HG03196 (cell line): ENCODE results near the gene TANGO6.
"Not testable (repeated sequence)": the region's sequence is repeated elsewhere in the genome, so short reads cannot be mapped to it uniquely, and the experiment has no call there.

Source experiments
- ATAC-seq: cut with Tn5 transposase; IDR thresholded peaks from one replicate; pipeline ENCODE4 v1.9.1; 2021; ENCODE audit not compliant: unreplicated experiment

The TANGO6 gene

DNA sequence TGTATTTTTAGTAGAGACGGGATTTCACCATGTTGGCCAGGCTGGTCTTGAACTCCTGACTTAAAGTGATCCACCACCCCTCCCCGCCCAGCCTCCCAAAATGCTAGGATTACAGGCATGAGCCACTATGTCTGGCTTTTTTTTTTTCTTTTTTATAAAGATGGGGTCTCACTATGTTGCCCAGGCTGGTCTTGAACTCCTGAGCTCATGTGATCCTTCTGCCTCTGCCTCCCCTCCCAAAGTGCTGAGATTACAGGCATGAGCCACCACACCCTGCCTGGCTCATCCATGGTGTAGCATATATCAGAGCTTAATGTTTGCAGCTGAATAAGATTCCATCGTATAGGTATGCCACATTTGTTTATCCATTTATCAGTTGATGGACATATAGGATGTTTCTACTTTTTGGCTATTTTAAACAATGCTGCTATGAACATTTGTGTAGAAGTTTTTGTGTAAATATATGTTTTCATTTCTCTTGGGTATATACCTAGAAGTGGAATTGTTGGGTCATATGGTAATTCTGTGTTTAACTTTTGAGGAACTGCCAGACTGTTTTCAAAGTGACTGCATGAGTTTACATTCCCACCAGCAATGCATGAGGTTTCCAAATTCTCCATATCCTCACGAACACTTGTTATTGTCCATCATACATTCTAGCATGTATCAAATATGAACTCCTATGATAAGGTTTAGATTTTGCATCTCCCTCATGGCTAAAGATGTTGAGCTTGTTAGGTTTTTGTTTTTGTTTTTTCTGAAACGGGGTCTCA is 206.5 kb downstream of the TANGO6 start:
- ATAC-seq = no peak

DNA sequence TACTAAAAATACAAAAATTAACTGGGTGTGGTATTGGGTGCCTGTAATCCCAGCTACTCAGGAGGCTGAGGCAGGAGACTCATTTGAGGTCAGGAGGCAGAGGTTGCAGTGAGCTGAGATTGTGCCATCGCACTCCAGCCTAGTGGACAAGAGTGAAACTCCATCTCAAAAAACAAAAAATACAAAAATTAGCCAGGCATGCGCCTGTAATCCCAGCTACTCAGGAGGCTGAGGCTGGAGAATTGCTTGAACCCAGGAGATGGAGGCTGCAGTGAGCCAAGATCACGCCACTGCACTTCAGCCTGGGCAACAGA is 208.1 kb downstream of the TANGO6 start:
- not testable (repeated sequence) for ATAC-seq

DNA sequence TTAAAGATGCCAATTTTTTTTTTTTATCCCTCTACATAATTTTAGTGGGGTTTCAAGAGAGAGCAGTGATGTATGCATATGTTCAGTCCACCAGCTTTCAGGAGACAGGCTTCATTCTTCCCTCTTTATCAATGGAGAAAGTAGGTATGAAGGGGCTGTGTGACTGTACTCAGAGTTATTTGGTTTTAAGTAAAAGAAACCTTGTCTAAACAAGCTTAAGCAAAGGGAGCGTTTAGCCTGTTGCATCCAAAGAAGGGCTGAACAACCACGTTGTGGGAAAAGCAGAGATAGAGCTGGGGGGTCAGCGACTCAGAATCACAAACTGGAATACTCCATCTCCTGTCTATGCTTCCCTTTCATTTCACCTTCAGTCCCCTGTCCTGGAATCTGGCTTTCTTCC is 211.7 kb downstream of the TANGO6 start:
- no peak for ATAC-seq

- ATAC-seq = no peak
Observed at GRCh38 chr16:69055980-69056379, 212.6 kb downstream of the TANGO6 start.

DNA sequence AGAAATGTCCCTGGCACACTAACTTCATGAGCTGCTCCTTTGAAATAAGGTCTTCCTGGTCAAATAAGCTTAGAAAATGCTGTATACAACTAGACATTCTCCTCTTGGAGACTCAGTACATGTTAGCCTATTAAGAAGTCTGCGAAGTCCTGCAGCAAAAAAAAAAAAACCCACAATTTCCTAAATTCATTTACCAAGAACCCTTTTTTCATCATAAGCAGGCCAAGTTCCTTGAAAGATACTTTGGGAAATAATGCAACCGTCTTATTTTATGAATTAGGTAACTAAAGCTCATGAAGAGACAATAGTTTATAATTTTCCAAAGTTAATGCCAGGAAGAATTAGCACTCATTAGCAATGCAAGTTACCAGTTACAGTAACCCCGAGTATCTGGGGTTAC is 213.1 kb downstream of the TANGO6 start:
- ATAC-seq = no peak

DNA sequence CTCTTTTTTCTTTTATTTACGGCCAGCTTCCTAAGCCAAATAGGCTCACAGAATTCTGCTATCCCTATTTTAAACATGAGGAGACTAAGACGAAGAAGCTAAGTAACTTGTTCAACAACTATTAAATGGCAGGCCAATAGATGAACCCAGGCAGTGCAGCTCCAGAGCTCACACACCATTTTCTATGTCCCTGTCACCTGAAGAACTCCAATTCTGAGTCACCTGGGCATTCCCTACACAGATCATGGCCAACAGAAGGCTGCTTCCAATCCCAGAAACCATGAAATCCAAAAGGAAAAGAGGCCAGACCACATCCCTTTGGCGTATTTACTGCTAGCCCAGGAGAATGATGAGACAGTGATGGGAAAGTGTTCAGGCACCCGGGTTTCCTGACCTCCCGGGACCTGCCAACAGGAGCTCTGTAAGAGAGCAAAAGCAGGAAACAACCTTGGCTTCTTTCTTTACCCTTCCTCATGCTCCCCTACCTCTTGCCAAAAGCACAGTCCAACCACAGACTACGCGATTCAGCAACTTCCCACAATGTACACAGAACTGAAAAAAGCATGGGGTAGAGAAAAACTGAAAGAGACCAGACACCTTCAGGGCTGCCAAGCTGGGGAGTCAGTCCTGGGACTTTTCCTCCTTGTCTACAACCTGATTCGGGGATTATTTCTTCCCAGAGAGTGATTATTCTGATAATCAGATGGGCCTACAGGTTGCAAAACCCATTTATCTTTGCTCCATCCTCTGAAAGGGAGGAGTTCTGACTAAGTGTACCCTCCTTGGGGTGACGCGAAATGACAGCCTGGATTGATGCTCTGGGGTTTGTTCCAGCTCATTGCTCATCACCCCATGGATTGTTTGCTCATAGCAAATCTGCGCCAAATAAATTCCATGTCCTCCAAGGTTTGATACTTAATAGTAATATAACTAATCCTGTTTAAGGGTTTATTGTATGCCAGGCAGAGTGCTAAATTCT is 214.4 kb downstream of the TANGO6 start:
- no peak for ATAC-seq

DNA sequence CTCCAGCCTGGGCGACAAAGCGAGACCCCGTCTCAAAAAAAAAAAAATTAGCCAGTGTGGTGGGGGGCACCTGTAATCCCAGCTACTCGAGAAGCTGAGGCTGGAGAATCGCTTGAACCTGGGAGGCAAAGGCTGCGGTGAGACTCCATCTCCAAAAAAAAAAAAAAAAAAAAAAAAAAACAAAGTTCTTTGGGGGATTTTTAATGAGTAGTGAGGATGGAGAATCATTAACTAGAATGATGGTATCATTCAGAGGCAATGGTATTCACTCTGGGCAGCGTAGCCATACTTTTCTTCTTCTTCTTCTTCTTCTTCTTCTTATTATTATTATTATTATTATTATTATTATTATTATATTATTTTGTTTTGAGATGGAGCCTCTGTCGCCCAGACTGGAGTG is 220.2 kb downstream of the TANGO6 start:
- not testable (repeated sequence) for ATAC-seq

DNA sequence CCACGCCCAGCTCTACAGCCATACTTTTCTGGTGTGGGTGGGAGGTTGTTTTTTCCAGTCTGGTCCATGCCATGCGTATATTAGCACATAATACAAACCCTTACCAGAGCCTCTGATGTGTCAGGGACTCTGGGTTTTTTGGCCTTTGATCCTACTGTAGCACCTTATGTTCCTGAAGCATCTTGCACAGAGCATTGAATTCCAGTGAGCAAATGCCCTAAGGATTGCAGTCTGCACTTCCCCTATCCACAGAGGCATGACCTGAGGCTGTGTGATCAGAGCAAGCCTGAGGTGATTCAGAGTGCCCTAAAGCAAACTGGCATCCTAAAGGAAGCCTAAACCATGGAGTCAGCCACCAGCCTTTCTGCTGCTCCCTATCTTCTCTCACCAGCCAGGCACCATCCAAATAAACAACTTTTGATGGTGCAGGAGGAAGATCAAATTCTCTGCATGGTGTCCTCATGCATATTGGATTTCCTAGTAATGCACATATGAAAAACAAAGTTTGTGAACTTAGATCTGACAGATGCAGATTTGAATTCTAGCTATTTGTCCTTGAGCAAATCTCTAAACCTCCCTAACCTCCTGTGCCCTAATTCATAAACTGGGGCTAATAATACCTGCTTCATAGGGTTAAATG is 220.9 kb downstream of the TANGO6 start:
- ATAC-seq = no peak

- ATAC-seq = no peak
Observed at GRCh38 chr16:69064764-69065313, 221.5 kb downstream of the TANGO6 start.

GRCh38 chr16:69069504-69069903 is 226.2 kb downstream of the TANGO6 start:
- ATAC-seq = no peak

DNA sequence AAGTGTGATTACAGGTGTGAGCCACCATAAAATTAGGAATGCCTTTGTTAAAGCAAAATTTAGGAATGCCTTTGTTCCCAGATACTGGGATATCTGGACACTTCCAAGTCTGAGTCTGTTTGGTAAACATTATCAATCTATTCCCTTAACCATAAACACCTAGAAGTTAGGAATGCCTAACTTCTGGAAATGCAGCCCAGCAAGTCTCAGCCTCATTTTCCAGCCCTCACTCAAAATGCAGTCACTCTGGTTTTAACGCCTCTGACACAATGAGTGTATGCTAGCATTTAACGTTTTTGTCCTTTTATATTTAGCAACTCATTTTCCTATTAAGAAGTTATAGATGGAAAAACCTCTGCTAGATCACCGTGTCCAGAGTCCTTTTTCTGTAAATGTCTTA is 227.7 kb downstream of the TANGO6 start:
- ATAC-seq = no peak

GRCh38 chr16:69072640-69072974 is 229.3 kb downstream of the TANGO6 start:
- no peak for ATAC-seq

- no peak for ATAC-seq
Observed at GRCh38 chr16:69073181-69073702, 229.9 kb downstream of the TANGO6 start.

- ATAC-seq = no peak
Observed at GRCh38 chr16:69077251-69077650, 233.9 kb downstream of the TANGO6 start.

DNA sequence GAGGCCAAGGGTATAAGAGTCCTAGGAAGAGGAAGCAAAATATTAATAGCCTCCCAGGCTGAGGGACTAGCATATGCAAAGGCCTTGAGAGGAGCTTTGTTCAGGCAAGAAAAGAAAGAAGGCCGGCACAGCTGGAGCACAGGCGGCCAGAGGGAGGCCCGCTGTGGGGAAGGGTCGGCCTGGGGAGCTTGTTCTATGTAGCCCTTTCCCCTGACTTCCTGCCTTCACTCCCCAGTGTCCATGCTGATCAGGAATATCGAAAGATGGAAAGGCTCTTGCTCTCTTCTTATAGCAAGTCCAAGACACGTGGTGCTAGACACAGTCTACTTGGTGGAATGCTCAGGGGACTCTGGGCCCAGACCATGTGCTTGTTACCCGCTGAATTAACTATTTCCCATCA is 234.7 kb downstream of the TANGO6 start:
- no peak for ATAC-seq

DNA sequence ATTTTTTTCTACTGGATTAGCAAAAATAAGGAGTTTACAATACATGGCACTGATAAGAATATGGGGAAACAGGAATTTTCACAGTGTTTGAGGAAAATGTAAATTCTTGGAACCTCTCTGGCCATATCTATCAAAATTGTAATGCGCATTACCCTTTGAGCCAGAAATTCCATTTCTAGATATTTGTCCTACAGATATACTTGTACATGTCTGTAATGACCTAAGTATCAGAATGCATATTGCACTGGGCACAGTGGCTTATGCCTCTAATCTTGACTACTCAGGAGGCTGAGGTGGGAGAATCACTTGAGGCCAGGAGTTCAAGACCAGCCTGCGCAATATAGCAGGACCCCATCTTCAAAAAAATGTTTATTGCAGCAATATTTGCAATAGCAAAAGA is 236.4 kb downstream of the TANGO6 start:
- no peak for ATAC-seq

GRCh38 chr16:69083306-69083941 is 240.1 kb downstream of the TANGO6 start:
- ATAC-seq = no peak

DNA sequence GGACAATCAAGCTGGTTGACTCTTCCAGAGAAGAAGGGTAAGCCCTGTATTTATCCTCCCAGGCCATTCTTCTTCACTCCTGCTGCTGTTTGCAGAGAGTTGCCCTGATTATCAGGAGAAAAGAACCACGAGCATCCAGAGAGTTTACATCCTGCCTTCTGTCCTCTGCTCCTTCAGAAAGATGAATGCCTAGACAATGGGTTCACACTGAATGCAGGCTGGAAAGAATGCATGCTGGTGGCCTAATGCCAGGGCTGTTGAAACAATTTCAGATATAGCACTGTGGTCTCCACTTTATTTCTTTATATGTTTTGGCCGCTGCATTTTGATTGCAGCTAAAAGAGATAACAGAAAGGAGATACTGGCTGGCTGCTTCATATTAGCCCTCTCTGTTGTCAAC is 241.0 kb downstream of the TANGO6 start:
- no peak for ATAC-seq

- no peak for ATAC-seq
Observed at GRCh38 chr16:69085032-69085695, 241.8 kb downstream of the TANGO6 start.

GRCh38 chr16:69087161-69087581 is 243.8 kb downstream of the TANGO6 start:
- ATAC-seq = no peak
